AG20443 (cell line): ENCODE results near the gene STARD8.
"Not testable (repeated sequence)": the region's sequence is repeated elsewhere in the genome, so short reads cannot be mapped to it uniquely, and the experiment has no call there.

Experiments used
- DNase-seq: peaks from one replicate; pipeline ENCODE4 v3.0.0; 2012; ENCODE audit warnings: low spot score, mixed read lengths

Gene STARD8

GRCh38 chrX:68719181-68719903 is 71.9 kb downstream of the STARD8 start:
- no peak for DNase-seq

GRCh38 chrX:68719904-68720614 is 72.6 kb downstream of the STARD8 start:
- DNase-seq: no peak

GRCh38 chrX:68720851-68721250 is 73.4 kb downstream of the STARD8 start:
- DNase-seq: no peak

GRCh38 chrX:68721546-68721945 is 74.1 kb downstream of the STARD8 start:
- DNase-seq: no peak

GRCh38 chrX:68721991-68722860 is 74.8 kb downstream of the STARD8 start:
- no peak for DNase-seq

- DNase-seq: no peak
Measured at GRCh38 chrX:68723491-68724155, 76.2 kb downstream of the STARD8 start.

GRCh38 chrX:68724531-68725020 is 77.1 kb downstream of the STARD8 start:
- DNase-seq: no peak

- no peak for DNase-seq
Measured at GRCh38 chrX:68725756-68726365, 78.4 kb downstream of the STARD8 start.

- DNase-seq: no peak
Measured at GRCh38 chrX:68726366-68726765, 78.9 kb downstream of the STARD8 start.

- DNase-seq: no peak
Measured at GRCh38 chrX:68727696-68728095, 80.2 kb downstream of the STARD8 start.

- no peak for DNase-seq
Measured at GRCh38 chrX:68728186-68728585, 80.7 kb downstream of the STARD8 start.

GRCh38 chrX:68731254-68731653 is 83.8 kb downstream of the STARD8 start:
- no peak for DNase-seq

- DNase-seq: peak; percentile 80
Measured at GRCh38 chrX:68732906-68733493, 85.5 kb downstream of the STARD8 start.

- DNase-seq: no peak
Measured at GRCh38 chrX:68735266-68735665, 87.8 kb downstream of the STARD8 start.

- not testable (repeated sequence) for DNase-seq
Measured at GRCh38 chrX:68741864-68742263, 94.4 kb downstream of the STARD8 start.

- no peak for DNase-seq
Measured at GRCh38 chrX:68743754-68744153, 96.3 kb downstream of the STARD8 start.

GRCh38 chrX:68746988-68747387 is 99.5 kb downstream of the STARD8 start:
- DNase-seq: no peak

- no peak for DNase-seq
Measured at GRCh38 chrX:68748030-68748429, 100.6 kb downstream of the STARD8 start.

GRCh38 chrX:68749426-68749825 is 102.0 kb downstream of the STARD8 start:
- no peak for DNase-seq

GRCh38 chrX:68750316-68750715 is 102.8 kb downstream of the STARD8 start:
- DNase-seq: no peak

- DNase-seq: no peak
Measured at GRCh38 chrX:68751372-68751771, 103.9 kb downstream of the STARD8 start.
